GM18858 (cell line): ENCODE results near the gene PRDM16.

Experiments
- ATAC-seq: cut with Tn5 transposase; IDR thresholded peaks from one replicate; pipeline ENCODE4 v1.9.1; 2021; ENCODE audit not compliant: unreplicated experiment

The PRDM16 gene

GRCh38 chr1:3476666-3477065, 407.7 kb downstream of the PRDM16 start:
- ATAC-seq: no peak

GRCh38 chr1:3477241-3477995, 408.4 kb downstream of the PRDM16 start:
- no peak for ATAC-seq

- ATAC-seq: no peak
Measured at GRCh38 chr1:3478187-3478586, 409.2 kb downstream of the PRDM16 start.

- ATAC-seq: no peak
Measured at GRCh38 chr1:3479511-3480368, 410.7 kb downstream of the PRDM16 start.

- ATAC-seq: no peak
Measured at GRCh38 chr1:3480369-3480719, 411.3 kb downstream of the PRDM16 start.

GRCh38 chr1:3481046-3481445, 412.0 kb downstream of the PRDM16 start:
- no peak for ATAC-seq

GRCh38 chr1:3481836-3482375, 412.9 kb downstream of the PRDM16 start:
- ATAC-seq: no peak

GRCh38 chr1:3482378-3482849, 413.4 kb downstream of the PRDM16 start:
- ATAC-seq: no peak

GRCh38 chr1:3483380-3483779, 414.4 kb downstream of the PRDM16 start:
- no peak for ATAC-seq

- ATAC-seq: no peak
Measured at GRCh38 chr1:3483801-3484444, 414.9 kb downstream of the PRDM16 start.

- no peak for ATAC-seq
Measured at GRCh38 chr1:3485016-3485415, 416.0 kb downstream of the PRDM16 start.
